ENCODE data around the gene OR52A1. TPM values are rescaled to one million over a fixed set of nuclear protein-coding genes. Genes with fewer than 3 reads are reported as not detected.

Gene OR52A1
- total RNA-seq (2022) (not detected in 2 replicates), Bru-seq, nascent RNA (not detected), BruChase-seq, experiment 1, labeled RNA remaining after a 6-hour chase (not detected), BruChase-seq, experiment 2, labeled RNA remaining after a 2-hour chase (not detected)
- long read RNA-seq, result 0 reads

- ChIA-PET CTCF (interaction anchor here (0.6 to 0.9 kb wide), 2 partner anchors 136 to 736 kb away, joined by 3 to 4 read pairs; no protein-coding TSS in a partner anchor), POLR2A (interaction anchor here (0.6 kb wide), 1 partner anchor 655 kb away, joined by 4 read pairs; no protein-coding TSS in a partner anchor)
- Mint-ChIP-seq H3K27ac (ENCODE audit: low read depth, unreplicated experiment) (no peak within 1 kb of the TSS), H3K4me1 (ENCODE audit: insufficient read depth, unreplicated experiment) (no peaks in the 10 kb centered on the region), H3K27me3 (ENCODE audit: insufficient read depth, unreplicated experiment) (peaks cover 42% of the 10 kb centered on the region), H3K4me3 (ENCODE audit: unreplicated experiment) (no peak within 1 kb of the TSS), H3K9me3 (ENCODE audit: unreplicated experiment) (no peaks in the 10 kb centered on the region), H3K36me3 (ENCODE audit: insufficient read depth, unreplicated experiment) (no peaks in the 10 kb centered on the region)
- no peak for TF ChIP-seq CTCF (IDR thresholded peaks at IDR 0.05; ENCODE audit: unreplicated experiment)
- intact Hi-C loops (cut with micrococcal nuclease), result no loop called here
- BruUV-seq (replicated peaks), result no TSS peak
- DNase-seq (ENCODE audit: unreplicated experiment), result no peak
Measured at GRCh38 chr11:5154657-5155056, at the start of gene OR52A1. OR52A1 (minus strand) TSS chr11:5154757; CDS start chr11:5152369, 2,388 bp downstream.

- peaks cover 5% of the 10 kb centered on the region for H3K4me1 Mint-ChIP-seq (ENCODE audit: insufficient read depth, unreplicated experiment)
- CTCF ChIA-PET, result interaction anchor here (0.6 to 3.3 kb wide), 13 partner anchors 9 to 1152 kb away, joined by 3 to 18 read pairs (median 3); no protein-coding TSS in a partner anchor
- no peak overlapping the region for H3K4me3 Mint-ChIP-seq (ENCODE audit: unreplicated experiment)
- no peak for DNase-seq (ENCODE audit: unreplicated experiment)
- intact Hi-C loops (cut with micrococcal nuclease), result no loop called here
- H3K9me3 Mint-ChIP-seq (ENCODE audit: unreplicated experiment), result no peaks in the 10 kb centered on the region
- no TSS peak for BruUV-seq (replicated peaks)
- no peak for TF ChIP-seq CTCF (IDR thresholded peaks at IDR 0.05; ENCODE audit: unreplicated experiment)
- no peak overlapping the region for H3K27ac Mint-ChIP-seq (ENCODE audit: low read depth, unreplicated experiment)
- no peaks in the 10 kb centered on the region for H3K36me3 Mint-ChIP-seq (ENCODE audit: insufficient read depth, unreplicated experiment)
- POLR2A ChIA-PET, result no interaction called here
- H3K27me3 Mint-ChIP-seq (ENCODE audit: insufficient read depth, unreplicated experiment), result peaks cover 46% of the 10 kb centered on the region
Measured at GRCh38 chr11:5203366-5203765, 48.8 kb upstream of the OR52A1 start.

- intact Hi-C loops (cut with micrococcal nuclease), result no loop called here
- DNase-seq (ENCODE audit: unreplicated experiment), result no peak
- POLR2A ChIA-PET, result no interaction called here
- no peak within 1 kb of the TSS for H3K4me3 Mint-ChIP-seq (ENCODE audit: unreplicated experiment)
- no peak within 1 kb of the TSS for H3K27ac Mint-ChIP-seq (ENCODE audit: low read depth, unreplicated experiment)
- H3K4me1 Mint-ChIP-seq (ENCODE audit: insufficient read depth, unreplicated experiment), result no peaks in the 10 kb centered on the region
- no peaks in the 10 kb centered on the region for H3K9me3 Mint-ChIP-seq (ENCODE audit: unreplicated experiment)
- peaks cover 46% of the 10 kb centered on the region for H3K27me3 Mint-ChIP-seq (ENCODE audit: insufficient read depth, unreplicated experiment)
- no peak for TF ChIP-seq CTCF (IDR thresholded peaks at IDR 0.05; ENCODE audit: unreplicated experiment)
- H3K36me3 Mint-ChIP-seq (ENCODE audit: insufficient read depth, unreplicated experiment), result no peaks in the 10 kb centered on the region
- no TSS peak for BruUV-seq (replicated peaks)
- CTCF ChIA-PET, result interaction anchor here (1.3 kb wide), 1 partner anchor 85 kb away, joined by 4 read pairs; no protein-coding TSS in a partner anchor
Measured at GRCh38 chr11:5200582-5200981, 46.0 kb upstream of the OR52A1 start, which contains the start of gene OR51V1. OR51V1 (minus strand) TSS chr11:5200682; CDS start chr11:5200682, 0 bp downstream.

GRCh38 chr11:5198285-5198684, 43.7 kb upstream of the OR52A1 start:
- CTCF ChIA-PET, result interaction anchor here (0.6 to 0.9 kb wide), 2 partner anchors 92 to 1513 kb away, joined by 3 read pairs; no protein-coding TSS in a partner anchor
- DNase-seq (ENCODE audit: unreplicated experiment), result no peak
- POLR2A ChIA-PET, result no interaction called here
- intact Hi-C loops (cut with micrococcal nuclease), result no loop called here
- BruUV-seq (replicated peaks), result no TSS peak
- Mint-ChIP-seq H3K27me3 (ENCODE audit: insufficient read depth, unreplicated experiment) (peaks cover 42% of the 10 kb centered on the region), H3K4me1 (ENCODE audit: insufficient read depth, unreplicated experiment) (no peaks in the 10 kb centered on the region), H3K27ac (ENCODE audit: low read depth, unreplicated experiment) (no peak overlapping the region), H3K9me3 (ENCODE audit: unreplicated experiment) (peaks cover 2% of the 10 kb centered on the region), H3K36me3 (ENCODE audit: insufficient read depth, unreplicated experiment) (no peaks in the 10 kb centered on the region), H3K4me3 (ENCODE audit: unreplicated experiment) (no peak overlapping the region)
- no peak for TF ChIP-seq CTCF (IDR thresholded peaks at IDR 0.05; ENCODE audit: unreplicated experiment)

All from MCF 10A (cell line).